AG04449 (cell line): ENCODE data around the gene WDR43.

Experiments
- CTCF ChIA-PET: fragments of 350-600 bp; formaldehyde crosslinking; extraction: SDS; loops from one replicate; lab custom pipeline; 2021; ENCODE audit warnings: antibody characterized with exemption; lab: Yijun Ruan, JAX
- POLR2A ChIA-PET: fragments of 400-600, 350-600 bp; formaldehyde crosslinking; extraction: SDS; loops from one replicate; lab custom pipeline; 2020; ENCODE audit warnings: antibody characterized with exemption, inconsistent platforms; lab: Yijun Ruan, JAX
- DNase-seq: peaks from one replicate; pipeline ENCODE4 v3.0.0-alpha.2; 2010; ENCODE audit warnings: low read depth, low spot score
- H3K4me3 ChIP-seq: 2 replicates; pipeline ENCODE4 v1.5.1; 2011; ENCODE audit warnings: low read depth, mild to moderate bottlenecking, control low read depth, low read length
- TF ChIP-seq, protein P1 (sequence below): IDR thresholded peaks from one replicate; pipeline ENCODE4 v1.5.1; 2011; ENCODE audit warnings: mild to moderate bottlenecking, moderate library complexity, low read length, control low read depth, inconsistent platforms; ENCODE audit not compliant: insufficient read depth; ENCODE audit errors: missing control alignments

Gene WDR43

DNA sequence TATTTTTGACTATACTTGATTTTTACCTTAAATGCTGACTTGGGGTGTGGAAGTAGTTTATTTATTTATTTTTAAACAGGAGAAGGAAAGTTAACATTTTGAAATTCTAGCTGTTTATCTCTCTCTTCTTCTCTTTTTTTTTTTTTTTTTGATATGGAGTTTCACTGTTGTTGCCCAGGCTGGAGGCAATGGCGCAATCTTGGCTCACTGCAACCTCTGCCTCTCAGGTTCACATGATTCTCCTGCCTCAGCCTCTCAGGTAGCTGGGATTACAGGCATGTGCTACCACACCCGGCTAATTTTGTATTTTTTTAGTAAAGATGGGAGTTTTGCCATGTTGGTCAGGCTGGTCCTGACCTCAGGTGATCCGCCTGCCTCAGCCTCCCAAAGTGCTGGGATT is 11.1 kb downstream of the WDR43 start:
- ChIA-PET POLR2A (interaction anchor here (1.0 kb wide), 1 partner anchor 10 kb away, joined by 3 read pairs; no protein-coding TSS in a partner anchor), CTCF (interaction anchor here (1.5 kb wide), 1 partner anchor 338 kb away, joined by 3 read pairs; no protein-coding TSS in a partner anchor)
- no peak for DNase-seq
- TF ChIP-seq, protein P1, sequence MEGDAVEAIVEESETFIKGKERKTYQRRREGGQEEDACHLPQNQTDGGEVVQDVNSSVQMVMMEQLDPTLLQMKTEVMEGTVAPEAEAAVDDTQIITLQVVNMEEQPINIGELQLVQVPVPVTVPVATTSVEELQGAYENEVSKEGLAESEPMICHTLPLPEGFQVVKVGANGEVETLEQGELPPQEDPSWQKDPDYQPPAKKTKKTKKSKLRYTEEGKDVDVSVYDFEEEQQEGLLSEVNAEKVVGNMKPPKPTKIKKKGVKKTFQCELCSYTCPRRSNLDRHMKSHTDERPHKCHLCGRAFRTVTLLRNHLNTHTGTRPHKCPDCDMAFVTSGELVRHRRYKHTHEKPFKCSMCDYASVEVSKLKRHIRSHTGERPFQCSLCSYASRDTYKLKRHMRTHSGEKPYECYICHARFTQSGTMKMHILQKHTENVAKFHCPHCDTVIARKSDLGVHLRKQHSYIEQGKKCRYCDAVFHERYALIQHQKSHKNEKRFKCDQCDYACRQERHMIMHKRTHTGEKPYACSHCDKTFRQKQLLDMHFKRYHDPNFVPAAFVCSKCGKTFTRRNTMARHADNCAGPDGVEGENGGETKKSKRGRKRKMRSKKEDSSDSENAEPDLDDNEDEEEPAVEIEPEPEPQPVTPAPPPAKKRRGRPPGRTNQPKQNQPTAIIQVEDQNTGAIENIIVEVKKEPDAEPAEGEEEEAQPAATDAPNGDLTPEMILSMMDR, result no peak
- H3K4me3 ChIP-seq, result no peak overlapping the region

DNA sequence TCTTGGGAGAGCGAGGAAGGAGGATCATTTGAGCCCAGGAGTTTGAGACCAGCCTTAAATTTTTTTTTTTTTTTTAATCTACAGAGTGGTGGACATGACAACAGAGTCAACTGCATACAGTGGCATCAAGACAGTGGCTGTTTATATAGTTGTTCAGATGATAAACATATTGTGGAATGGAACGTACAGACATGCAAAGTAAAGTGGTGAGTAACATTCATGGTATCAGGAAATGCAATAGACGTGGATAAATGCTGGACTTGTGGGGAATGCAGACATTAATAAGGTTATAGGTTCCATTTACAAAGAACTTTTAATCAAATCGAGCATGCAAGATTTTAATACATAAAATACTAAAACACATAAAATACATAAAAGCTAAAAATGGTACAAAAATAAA is 11.9 kb downstream of the WDR43 start:
- TF ChIP-seq, protein P1, result no peak
- POLR2A ChIA-PET, result no interaction called here

DNA sequence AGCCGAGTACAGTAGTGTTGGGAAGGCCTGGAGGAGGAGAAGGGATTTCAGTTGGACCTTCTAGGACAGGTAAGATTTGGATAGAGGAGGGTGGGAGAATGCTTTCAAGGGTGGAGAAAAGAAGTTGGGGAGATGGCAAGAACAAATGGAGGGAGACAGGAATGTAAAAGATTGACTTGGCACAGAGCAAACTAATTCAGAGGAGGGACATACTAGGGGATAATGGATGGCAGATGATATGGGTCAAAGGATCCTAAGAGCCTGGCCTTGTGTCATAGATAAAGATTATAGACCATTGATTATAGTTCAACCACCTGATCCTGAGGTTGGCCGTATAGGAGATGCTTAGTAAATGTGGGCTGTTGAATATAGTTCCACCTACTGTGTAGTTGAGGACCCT is 12.4 kb downstream of the WDR43 start:
- POLR2A ChIA-PET, result no interaction called here
- DNase-seq, result no peak
- CTCF ChIA-PET, result no interaction called here
- TF ChIP-seq, protein P1, result no peak
- H3K4me3 ChIP-seq, result no peak overlapping the region

More for the DNA sequence above, 11.9 kb downstream of the WDR43 start:
- DNase-seq, result no peak
- no peak overlapping the region for H3K4me3 ChIP-seq
- CTCF ChIA-PET, result interaction anchor here (1.5 kb wide), 1 partner anchor 338 kb away, joined by 3 read pairs; no protein-coding TSS in a partner anchor

DNA sequence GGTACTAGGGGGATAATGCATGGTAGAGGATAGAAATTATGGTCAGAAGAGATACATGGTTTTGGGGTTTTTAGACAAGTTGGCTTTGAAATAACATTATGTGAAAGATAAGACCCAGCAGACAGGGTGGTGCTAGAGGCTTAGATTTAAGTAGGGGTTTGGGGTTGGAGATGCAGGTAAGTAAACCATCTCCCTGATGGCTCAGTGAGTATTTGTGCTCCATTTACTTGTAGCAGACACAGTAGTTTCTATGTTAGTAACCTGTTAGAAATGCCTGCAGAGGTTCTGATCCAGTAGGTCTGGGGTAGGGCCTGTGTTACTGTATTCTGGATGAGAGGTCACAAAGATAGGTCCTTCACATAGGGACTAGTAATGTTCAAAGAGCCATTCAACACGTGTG is 13.7 kb downstream of the WDR43 start:
- CTCF ChIA-PET, result no interaction called here

DNA sequence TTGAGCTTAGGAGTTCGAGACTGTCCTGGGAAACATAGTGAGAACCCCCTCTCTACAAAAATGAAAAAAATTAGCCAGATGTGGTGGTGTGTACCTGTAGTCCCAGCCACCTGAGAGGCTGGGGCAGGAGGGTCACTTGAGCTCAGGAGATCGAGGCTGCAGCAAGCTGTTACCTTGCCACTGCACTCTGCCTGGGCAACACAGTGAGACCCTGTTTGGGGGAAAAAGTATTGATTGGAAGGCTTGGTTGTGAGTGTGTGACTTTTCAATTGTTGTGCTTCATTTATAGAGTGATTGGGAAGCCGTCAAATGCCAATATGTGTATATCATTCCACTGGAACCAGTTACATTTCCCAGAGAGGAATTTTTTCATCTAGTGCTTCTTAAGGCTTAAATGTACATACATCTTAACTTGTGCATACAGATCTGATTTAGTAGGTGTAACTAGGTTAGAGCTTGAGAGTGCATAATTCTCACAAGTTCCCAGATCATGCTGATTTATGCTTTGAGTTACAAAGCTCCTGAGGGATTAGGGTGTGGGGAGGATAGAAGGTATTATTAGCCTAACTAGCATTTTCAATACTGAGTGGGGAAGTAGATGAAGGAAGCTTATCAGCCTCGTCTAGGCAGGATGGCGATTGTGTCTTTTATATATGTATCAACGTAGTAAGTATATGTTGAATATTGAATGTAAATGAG is 15.3 kb downstream of the WDR43 start:
- H3K4me3 ChIP-seq, result no peak overlapping the region
- TF ChIP-seq, protein P1, result no peak
- ChIA-PET CTCF (interaction anchor here (0.8 to 1.9 kb wide), 3 partner anchors 9 to 343 kb away, joined by 3 to 6 read pairs (median 3); no protein-coding TSS in a partner anchor), POLR2A (no interaction called here)
- DNase-seq, result no peak

More for the DNA sequence above, 13.7 kb downstream of the WDR43 start:
- DNase-seq, result no peak
- TF ChIP-seq, protein P1, result no peak
- POLR2A ChIA-PET, result no interaction called here
- no peak overlapping the region for H3K4me3 ChIP-seq

DNA sequence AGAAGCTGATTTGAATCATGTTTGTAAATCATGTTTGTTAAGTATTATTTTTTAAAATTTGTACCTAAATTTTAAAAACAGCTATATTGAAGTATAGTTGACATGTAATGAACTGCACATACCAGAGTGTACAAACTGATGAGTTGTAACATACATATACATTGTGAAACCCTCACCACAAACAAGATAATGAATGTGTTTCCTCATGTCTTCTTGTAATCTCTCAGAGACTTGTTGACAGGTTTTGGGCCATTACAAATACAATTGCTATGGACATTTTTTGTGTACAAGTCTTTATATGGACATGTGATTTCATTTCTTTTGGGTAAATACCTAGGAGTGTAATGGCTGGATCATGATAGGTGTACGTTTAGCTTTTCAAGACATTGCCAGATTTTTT is 21.5 kb downstream of the WDR43 start:
- CTCF ChIA-PET, result interaction anchor here (1.0 to 1.1 kb wide), 2 partner anchors 12 to 349 kb away, joined by 3 read pairs; no protein-coding TSS in a partner anchor
- POLR2A ChIA-PET, result no interaction called here
- TF ChIP-seq, protein P1, result no peak
- no peak overlapping the region for H3K4me3 ChIP-seq
- no peak for DNase-seq
